DND-41 (cell line): ENCODE data around the gene RGS2.

Experiments used
- ATAC-seq: fragments of 200-7000 bp; cut with Tn5 transposase; 3 replicates; pipeline ENCODE4 v1.9.1; 2021; ENCODE audit warnings: low read depth; ENCODE audit not compliant: insufficient read depth
- DNase-seq: peaks from one replicate; pipeline ENCODE4 v3.0.0-alpha.2; 2020
- H2AFZ ChIP-seq: 2 replicates; pipeline ENCODE4 v1.6.0; 2012; ENCODE audit warnings: low read depth, low read length
- H3K27ac ChIP-seq: 2 replicates; pipeline ENCODE4 v1.5.1; 2012; ENCODE audit warnings: low read length, inconsistent platforms
- H3K27me3 ChIP-seq: fragments of 200-600 bp; sonication (generic); 2 replicates; pipeline ENCODE4 v1.6.0; 2012; ENCODE audit warnings: low read length, mild to moderate bottlenecking, inconsistent platforms; ENCODE audit not compliant: insufficient read depth, poor library complexity
- H3K36me3 ChIP-seq: 2 replicates; pipeline ENCODE4 v1.5.1; 2012; ENCODE audit warnings: low read length, inconsistent platforms; ENCODE audit not compliant: insufficient read depth
- H3K4me1 ChIP-seq: 2 replicates; pipeline ENCODE4 v1.5.1; 2012; ENCODE audit warnings: mild to moderate bottlenecking, low read length; ENCODE audit not compliant: insufficient read depth
- H3K4me2 ChIP-seq: 2 replicates; pipeline ENCODE4 v1.6.0; 2012; ENCODE audit warnings: mild to moderate bottlenecking, moderate library complexity, low read length, inconsistent platforms; ENCODE audit not compliant: insufficient read depth
- H3K4me3 ChIP-seq, 2 experiments: fragments of 200-600 bp in 1 of 2; shearing (Covaris generic) in 1 of 2; 2 replicates each; pipeline ENCODE4 v1.5.1; 2012 to 2016; ENCODE audit warnings: inconsistent platforms in 2 of 2, low read length in 2 of 2, mild to moderate bottlenecking in 2 of 2, low read depth in 1 of 2, moderate library complexity in 1 of 2
- H3K79me2 ChIP-seq: 2 replicates; pipeline ENCODE4 v1.6.0; 2012; ENCODE audit warnings: low read length, inconsistent platforms; ENCODE audit not compliant: insufficient read depth
- H3K9ac ChIP-seq: 2 replicates; pipeline ENCODE4 v1.6.0; 2012; ENCODE audit warnings: low read depth, mild to moderate bottlenecking, inconsistent platforms, low read length, moderate library complexity
- H3K9me3 ChIP-seq: 2 replicates; pipeline ENCODE4 v1.5.1; 2012; ENCODE audit warnings: low read length, moderate library complexity, mild to moderate bottlenecking, inconsistent platforms; ENCODE audit not compliant: insufficient read depth, severe bottlenecking
- H4K20me1 ChIP-seq: 2 replicates; pipeline ENCODE4 v1.6.0; 2012; ENCODE audit warnings: low read length; ENCODE audit not compliant: insufficient read depth
- CTCF ChIP-seq: IDR thresholded peaks from 2 replicates; pipeline ENCODE4 v1.5.1; 2012; ENCODE audit warnings: borderline replicate concordance, low read length, moderate library complexity, mild to moderate bottlenecking; ENCODE audit not compliant: poor library complexity, severe bottlenecking; ENCODE audit errors: extremely low read depth
- EZH2 ChIP-seq: IDR thresholded peaks from 3 replicates; pipeline ENCODE4 v1.6.1; 2012; ENCODE audit warnings: borderline replicate concordance, low read depth, mild to moderate bottlenecking, moderate library complexity, low read length, inconsistent platforms; ENCODE audit not compliant: severe bottlenecking

The RGS2 gene

DNA sequence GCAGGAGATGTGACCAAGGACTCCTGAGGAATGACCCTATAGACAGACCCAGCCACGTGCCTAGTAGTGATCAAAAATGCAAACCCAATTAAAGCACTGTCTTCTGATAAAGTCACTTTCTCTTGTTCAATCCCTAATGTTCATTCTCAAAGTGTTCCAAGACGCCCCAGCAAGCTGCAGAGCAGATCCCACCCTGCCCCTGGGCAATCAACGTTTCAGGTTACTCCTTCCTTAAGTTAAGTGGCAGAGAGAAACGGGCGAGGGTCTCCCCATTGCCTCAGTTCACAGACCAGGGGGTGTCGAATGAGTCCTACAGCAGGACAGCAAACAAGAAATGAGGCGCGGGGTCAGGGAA is 699 bp upstream of the RGS2 start:
- ATAC-seq: peak; percentile 4; the same call in 1 of the 3 replicates
- no peak for DNase-seq

DNA sequence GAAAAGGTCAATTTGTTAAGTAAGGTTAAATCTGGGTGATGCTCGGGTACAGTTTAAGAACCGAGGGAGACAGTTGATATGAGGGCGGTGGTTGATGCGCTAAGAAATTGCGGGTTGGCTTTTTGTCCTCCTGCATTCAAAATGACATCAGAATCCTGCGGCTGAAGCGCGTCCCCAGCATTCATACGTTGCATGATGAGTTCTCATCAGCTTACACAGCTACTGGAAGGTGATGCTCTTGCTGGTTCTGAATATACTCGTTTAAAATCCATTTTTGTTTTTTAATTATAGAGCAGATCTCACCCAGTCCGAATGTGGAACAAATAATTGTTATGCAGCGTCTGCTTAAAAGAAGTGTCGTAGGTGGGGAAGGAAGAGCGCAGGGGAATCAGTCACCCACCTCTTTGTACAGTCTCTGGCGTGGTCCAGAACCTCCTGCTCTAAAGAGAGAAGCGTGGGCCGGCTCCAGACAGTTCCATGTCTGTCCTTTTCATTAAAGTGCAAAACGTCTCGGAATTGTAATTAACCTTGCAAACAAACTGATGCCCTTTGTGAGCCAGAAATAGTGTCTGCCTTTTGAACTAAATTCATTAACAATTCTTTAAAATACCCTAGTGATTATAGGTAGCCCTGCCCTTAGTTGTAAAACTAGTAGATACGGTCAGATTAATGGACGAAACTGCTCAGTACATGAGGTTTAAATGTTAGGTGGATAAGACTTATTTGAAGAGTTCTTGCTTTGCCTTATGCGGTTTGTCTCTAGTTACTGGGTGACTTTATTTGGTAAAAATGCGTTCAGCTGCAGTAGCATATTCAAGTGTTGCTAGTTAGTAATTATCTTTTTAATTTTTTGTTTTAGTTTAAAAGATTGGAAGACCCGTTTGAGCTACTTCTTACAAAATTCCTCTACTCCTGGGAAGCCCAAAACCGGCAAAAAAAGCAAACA is 741 bp downstream of the RGS2 start:
- Histone ChIP-seq H4K20me1 (no peaks in the 10 kb centered on the region), H3K9me3 (no peaks in the 10 kb centered on the region), H3K79me2 (no peaks in the 10 kb centered on the region), H3K36me3 (no peaks in the 10 kb centered on the region), H3K27ac (peak overlapping the region; percentile 33; the same call in 1 of the 2 replicates), H3K27me3 (peaks cover 7% of the 10 kb centered on the region), H3K4me3 (peak overlapping the region; percentile 25 to 70; a peak in 3 of 4 replicates), H3K4me2 (peak overlapping the region; percentile 98), H3K4me1 (peaks cover 20% of the 10 kb centered on the region), H2AFZ (peak overlapping the region; percentile 89), H3K9ac (peak overlapping the region; percentile 51)
- ATAC-seq (peak; percentile 8; the same call in 2 of the 3 replicates), DNase-seq (no peak)
- TF ChIP-seq EZH2 (no peak), CTCF (no peak)

More for the DNA sequence above, 699 bp upstream of the RGS2 start:
- peak overlapping the region in 1 of 2 experiments; percentile 70; a peak in 3 of 4 replicates for H3K4me3 ChIP-seq
- H4K20me1 ChIP-seq: no peaks in the 10 kb centered on the region
- peaks cover 20% of the 10 kb centered on the region for H3K4me1 ChIP-seq
- H3K4me2 ChIP-seq: peak overlapping the region; percentile 98
- H3K9me3 ChIP-seq: no peaks in the 10 kb centered on the region
- H3K36me3 ChIP-seq: no peaks in the 10 kb centered on the region
- H3K27ac ChIP-seq: no peak overlapping the region
- peak overlapping the region; percentile 51 for H3K9ac ChIP-seq
- H2AFZ ChIP-seq: peak overlapping the region; percentile 89
- H3K79me2 ChIP-seq: no peaks in the 10 kb centered on the region
- TF ChIP-seq EZH2 (no peak), CTCF (no peak)
- H3K27me3 ChIP-seq: peaks cover 7% of the 10 kb centered on the region

GRCh38 chr1:192810253-192810880 is 1.5 kb downstream of the RGS2 start:
- H3K79me2 ChIP-seq: no peaks in the 10 kb centered on the region
- H3K27me3 ChIP-seq: peaks cover 7% of the 10 kb centered on the region
- ATAC-seq: no peak
- H3K27ac ChIP-seq: no peak overlapping the region
- H3K4me3 ChIP-seq: no peak overlapping the region
- no peaks in the 10 kb centered on the region for H3K9me3 ChIP-seq
- TF ChIP-seq EZH2 (no peak), CTCF (no peak)
- peaks cover 20% of the 10 kb centered on the region for H3K4me1 ChIP-seq
- H3K4me2 ChIP-seq: no peak overlapping the region
- no peak overlapping the region for H2AFZ ChIP-seq
- H4K20me1 ChIP-seq: no peaks in the 10 kb centered on the region
- H3K36me3 ChIP-seq: no peaks in the 10 kb centered on the region
- H3K9ac ChIP-seq: no peak overlapping the region
- no peak for DNase-seq
